HG02798 (cell line): Measurements from ENCODE around the gene TIMM22.

Experiments
- ATAC-seq: cut with Tn5 transposase; IDR thresholded peaks from one replicate; pipeline ENCODE4 v1.9.1; 2021; ENCODE audit warnings: mild to moderate bottlenecking; ENCODE audit not compliant: unreplicated experiment, poor library complexity

Gene TIMM22

DNA sequence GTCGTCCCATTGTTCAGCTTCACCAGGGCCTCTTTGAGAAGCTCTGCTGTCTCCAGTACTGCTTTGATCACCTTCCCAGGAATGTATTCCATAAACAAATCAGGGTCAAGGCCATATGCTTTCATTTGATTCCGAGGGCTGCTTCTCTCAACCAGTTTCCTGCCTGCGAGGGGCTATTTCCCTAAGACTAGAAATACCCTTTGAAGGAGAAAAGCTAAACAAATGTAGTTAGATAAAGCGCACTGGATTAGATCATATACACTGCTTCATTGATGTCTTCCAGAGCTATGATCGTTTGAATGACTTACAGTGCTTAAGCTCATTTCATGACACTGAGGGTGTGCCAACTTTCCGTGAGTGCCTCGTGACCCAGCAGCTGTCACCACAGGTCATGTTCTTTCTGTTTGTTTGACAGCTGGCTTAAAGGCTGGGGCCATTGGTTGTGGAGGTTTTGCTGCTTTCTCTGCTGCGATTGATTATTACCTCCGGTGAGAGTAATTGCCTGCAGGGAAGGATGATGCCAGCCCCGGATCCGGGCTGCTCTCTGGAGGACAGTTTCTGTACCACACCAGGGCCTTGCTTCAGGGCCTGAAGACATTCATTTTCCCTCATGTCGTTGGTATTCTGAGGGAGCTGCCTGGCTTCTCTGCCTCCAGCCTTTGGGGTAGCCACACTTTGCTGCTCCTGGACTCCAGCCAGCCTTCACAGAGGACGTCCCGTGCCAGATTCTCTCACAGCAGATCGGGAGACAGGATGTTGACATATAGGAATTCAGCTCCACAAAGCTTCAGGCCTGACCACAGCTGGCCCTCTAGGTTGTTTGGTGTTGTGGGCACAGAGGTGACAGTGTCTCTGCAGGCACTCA lies 3.9 kb downstream of the TIMM22 start:
- ATAC-seq, result no peak

DNA sequence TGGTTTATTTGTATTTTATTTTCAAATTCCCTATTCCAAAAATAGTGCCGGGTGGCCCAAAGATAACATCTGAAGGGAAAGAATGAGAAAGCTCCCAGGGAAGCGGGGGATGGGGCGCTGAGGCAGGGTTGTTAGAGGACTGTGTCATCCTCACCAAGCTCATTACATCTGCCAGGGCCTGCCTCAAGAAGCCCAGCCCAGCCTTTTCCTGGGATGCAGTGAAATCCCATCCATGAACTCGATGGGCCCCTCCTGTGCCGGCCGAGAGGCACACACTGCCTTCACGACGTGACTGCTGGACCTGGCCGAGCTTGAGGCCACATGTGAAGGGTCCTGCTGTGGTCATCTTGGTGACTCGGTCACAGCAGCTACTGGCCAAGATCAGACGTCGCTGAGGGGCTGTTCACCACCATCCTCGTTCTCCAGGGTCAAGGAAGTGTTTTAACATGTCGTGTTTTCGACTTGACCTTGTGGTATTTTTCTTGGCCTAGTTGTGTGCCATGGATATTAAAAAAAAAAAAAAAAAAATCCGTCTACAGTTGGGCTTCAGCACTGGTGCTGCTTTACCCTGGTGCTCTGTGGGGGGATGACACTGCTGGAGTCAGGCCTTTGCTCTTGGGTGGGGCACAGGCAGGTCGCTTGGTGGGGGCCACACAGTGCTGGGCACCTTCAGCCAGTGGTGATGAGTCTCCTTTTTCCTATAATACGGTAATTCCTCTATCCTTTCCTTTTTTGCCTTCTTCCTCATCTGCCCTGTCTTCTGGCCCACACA lies 4.9 kb downstream of the TIMM22 start:
- ATAC-seq, result no peak

DNA sequence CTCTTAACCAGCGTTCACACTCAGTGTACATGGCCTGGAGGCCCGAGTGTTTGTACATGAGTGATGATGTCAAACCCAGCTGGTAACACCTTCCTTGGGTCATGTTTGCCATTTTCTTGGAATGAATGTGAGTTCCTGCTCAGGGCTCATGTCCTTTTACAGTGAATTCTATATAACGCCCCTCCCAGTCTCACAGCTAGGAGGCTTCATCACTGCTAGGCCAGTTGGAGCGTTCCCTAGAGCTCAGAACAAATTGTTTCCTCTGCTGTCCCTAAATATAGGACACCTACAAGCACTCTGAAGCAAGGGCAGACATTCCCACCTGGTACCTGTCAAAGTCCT lies 5.5 kb downstream of the TIMM22 start:
- no peak for ATAC-seq

DNA sequence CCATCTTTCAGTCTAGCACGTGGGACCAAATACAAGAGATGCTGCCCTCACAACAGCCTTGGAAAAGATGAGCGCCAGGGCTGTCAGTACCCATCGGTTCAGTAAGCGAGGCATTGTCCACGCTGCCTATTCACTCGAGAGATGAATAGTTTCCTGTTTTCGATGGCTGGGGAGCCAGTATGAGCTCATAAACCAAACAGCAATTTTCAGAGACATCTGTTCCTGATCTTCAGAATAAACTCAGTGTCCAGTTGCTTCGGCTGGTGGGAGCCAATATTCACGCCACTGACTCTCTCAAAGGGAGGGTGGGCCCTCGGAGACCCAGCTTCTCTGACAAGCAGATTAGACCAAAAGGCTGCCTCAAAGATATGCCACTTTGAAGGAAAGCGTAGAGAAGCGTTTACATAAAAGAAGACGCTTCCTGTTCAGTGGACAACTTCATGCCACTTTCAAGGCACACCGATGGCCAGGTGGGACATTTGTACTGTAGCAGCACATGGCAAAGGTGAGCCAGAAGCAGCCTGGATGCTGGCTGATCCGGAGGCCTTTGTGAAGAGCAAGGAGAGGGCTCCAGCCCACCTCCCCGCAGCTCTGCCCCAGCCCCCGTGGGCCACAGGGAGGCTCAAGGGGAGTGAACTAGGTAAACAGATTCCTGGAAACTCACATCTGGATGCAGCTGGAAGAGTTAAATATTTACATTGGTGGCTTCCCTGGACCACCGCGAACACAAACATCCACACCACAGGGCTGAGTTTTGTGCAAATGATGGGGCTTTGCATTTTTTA lies 6.0 kb downstream of the TIMM22 start:
- ATAC-seq, result no peak

DNA sequence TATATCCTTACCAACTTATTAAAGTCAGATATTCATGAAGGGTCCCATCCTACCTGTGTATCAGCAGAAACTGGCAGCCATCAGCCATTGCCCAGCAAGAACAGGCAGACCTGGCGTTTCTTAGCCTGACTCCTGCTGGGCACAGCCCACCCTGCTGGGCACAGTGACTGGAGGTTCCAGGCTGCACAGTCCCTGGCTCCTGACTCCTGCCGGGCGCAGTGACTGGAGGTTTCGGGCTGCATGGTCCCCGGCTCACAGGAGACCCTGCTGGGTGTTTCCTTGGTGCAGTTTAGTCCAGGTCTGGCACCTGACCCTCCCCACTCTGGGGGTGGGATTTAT lies 6.7 kb downstream of the TIMM22 start:
- ATAC-seq, result no peak

DNA sequence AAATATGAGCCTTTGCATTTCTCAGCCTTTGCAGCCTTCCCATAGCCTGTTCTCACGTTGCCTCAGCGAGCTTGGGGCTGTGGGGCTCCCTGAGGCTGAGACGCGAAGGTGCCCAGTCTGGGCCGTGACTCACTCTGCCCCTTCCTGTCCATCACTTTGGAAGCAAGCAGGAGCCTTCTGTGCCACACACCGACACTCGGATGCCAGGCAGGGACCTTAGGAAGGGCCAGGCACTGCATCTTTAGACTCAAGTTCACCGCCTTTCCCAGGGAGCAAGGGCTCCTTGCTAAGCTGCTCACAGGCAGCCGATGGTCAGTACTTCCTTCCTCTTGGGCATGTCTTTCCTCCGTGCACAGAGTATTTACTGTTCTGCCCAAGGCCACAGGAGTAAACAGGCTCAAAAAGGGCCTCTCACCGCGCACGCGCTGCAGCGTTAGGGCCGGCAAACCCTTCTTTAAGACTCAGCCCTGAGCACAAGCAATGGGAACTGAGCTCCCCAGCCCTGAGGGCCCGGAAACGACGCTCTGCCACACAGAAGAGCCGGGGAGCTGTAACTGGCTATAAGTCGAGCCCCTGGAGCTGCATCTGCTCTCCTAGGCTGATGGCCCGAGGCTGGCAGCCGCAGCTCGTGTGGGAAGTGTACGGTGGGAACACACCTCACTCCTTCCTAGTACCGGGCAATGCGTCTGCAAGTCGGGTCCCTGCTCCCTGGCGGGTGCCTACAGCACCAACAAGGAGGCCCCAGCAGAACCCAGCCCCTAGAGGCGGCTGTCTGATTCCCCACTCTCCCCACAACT lies 7.2 kb downstream of the TIMM22 start:
- ATAC-seq, result no peak

DNA sequence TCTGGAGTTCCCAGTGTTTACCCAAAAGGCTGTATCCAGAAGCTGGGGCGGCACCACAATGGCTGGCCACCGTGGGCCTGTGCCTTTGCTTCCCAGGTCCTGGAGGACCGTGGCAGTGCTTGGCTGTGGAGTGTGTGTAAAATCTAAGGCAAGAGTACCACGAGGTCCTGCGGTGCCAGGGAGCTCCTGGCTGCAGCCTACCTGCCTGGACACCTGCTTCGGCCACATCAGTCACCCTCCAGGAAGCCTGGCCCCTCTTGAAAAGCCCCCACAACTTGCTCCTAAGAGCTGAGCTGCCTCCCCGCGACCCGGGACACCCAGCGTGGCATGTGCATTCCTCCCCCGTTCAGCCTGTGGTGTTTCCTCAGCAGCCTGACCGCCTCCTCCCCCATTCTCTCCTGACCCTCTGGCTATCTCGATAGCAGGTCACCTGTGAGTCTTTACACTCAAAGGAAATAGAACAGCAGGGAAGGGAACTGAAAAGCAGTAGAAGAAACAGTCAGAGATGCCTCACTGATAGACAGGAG lies 7.9 kb downstream of the TIMM22 start:
- ATAC-seq, result no peak

DNA sequence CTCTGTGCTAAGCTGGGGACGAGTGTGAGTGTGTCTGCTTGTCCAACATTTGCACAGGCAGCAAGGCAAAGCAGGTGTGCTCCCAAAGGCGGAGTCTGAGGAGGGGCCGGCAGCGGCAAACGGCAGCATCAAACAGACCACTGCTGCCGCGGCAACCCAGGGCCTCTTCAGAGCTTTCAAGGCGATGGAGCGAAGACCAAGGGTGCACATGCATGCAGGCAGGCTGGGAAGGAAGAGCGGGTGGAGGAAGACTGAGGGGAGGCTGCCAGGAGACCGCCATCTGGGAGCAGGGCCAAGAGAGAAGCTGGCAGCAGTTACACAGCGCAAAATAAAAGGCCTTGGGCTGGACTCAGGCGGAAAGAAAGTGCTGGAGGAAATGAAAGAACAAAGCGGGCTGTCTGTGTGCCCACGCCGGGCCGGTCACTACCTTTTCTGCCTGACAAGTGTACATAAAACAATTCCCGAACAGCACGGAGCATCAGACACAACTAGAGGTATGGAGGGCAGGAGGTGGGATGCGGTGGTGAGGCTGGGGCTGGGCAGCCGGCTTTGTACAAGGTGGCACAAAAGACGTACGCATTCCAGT lies 8.5 kb downstream of the TIMM22 start:
- no peak for ATAC-seq

DNA sequence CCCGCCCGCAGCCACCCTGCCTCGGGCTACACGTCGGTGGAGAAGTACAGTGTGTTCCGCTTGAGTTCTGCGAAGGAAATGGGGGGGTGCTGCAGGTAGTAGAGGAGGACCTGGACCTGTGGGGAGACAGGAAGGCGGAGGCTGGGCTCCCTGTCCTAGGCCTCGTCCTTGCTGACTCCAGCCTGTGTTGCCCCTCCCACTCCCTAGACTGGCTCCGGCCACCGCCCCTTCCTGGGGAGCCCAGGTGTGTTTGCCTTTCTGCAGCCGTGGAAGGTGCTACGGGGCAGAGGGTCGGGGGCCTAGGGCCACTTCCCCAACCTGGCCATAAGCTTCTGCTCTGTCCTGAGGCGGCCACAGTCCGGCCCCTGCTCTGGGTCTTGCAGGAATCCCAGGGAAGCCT lies 9.1 kb downstream of the TIMM22 start:
- ATAC-seq, result no peak

DNA sequence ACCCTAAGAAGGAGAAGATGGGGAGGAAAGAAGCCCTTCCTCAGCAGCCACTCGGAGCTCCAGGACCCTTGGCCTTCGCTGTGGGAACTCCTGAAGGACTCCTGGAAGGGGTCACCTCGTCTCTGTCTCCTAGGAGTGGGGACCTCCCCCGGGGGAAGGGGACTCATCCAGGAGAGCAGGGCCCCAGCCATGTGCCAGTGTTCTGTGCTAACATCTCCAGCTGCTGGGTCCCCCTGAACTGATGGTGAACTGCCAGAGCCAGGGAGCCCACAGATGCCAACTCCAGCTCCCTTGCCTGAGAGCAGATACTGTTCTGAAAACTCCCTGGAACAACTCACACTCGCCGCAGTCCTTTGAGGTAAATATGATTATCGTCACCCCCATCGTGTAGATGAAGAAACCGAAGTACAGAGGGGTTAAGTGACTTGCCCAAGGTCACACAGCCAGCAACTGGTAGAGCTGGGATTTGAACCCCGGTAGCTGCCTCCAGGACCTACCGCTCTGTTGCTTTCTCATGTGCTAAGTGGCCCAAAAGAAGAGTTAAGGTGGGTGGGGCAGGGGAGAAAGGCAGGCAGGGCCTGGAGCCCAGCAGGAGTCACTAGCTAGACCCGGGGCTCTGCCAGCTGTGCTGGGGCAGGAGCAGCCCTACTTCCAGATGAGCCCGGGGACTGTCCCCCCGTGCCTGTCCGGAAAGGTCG lies 10.5 kb downstream of the TIMM22 start:
- no peak for ATAC-seq

DNA sequence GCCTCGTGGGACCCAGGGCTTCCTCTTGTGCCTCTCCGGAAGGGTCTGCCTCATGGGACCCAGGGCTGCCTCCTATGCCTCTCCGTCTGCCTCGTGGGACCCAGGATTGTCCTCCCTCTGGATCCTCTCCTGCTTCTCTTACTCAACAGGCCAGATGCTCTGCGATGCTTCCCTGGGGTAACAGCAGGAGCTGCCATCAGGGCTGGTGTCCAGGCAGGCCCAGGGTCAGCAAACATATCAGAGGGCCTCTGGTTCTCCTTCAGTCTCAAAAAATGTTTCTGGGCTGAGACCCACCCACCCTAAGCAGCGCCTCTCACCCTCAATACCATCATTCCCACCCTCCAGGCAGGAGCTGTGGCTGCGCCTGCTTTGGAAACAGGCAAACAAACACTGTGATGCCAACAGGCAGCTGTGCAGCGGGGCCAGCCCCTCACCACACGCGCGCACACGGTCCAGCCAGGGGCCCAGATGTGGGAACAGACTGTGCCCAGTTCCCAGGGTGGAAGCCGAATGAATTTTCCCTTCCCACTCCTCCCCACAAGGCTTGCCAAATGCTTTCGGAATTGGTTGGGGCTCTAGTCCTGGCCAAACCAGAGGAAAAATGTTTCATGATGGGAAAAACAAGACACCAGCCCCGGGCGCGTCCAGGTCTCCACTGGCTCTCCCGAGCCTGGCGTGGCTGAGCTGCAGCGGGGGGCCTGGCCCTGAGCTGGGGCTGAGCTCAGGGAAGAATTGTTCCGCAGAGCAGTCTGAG lies 11.3 kb downstream of the TIMM22 start:
- no peak for ATAC-seq

DNA sequence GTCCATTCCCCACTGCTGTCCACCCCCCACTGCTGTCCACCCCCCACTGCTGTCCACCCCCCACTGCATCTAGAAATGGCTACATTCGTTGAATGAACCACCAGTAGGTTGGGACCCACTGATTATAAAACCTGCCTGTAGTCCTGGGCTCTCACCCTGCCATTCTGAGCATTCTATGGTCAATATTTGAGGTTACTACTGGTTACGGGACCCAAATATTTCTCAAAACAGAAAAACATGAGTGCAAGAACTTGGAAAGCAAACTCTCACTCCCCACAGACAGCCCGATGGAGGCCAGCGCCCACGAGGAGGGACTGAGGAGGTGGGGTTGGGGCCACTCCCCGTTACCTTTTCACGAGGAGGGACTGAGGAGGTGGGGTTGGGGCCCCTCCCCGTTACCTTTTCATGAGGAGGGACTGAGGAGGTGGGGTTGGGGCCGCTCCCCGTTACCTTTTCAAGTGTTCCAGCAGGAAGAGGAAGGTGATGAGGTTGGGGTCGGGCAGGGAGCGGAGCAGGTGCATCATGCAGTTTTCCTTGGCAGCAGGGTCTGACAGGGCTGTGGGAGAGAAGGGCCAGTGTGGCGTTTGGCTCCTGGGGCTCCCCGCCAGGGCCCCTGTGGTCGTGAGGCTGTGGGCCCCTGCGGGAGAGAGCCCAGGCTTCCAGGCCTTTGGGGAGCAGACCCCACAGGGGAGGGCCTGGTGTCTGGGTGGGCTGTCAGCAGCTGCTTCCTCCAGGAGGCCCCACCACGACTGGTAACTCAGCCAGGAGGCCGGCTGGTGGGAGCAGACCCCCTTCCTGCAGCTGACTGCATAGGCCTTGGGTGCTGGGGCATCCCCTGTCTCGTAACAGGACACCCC lies 12.5 kb downstream of the TIMM22 start:
- no peak for ATAC-seq

DNA sequence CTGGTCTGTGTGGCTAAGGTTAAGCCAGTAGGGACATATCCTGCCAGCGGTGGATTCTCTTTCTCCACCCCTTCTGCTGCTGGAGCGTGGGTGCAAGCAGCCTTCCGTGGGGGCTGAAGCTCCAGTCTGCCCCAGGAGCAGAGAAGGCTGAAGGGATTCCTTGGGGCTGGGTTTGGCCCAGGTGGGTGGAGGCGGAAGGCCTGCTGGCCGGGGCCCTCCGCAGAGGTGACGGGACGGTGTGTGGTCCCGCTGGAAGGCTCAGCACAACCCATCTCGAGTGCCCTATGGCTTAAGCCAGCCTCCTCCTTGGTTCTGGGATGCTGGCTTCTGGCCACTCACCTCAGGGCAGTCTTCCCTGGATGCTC lies 13.1 kb downstream of the TIMM22 start:
- ATAC-seq, result no peak

DNA sequence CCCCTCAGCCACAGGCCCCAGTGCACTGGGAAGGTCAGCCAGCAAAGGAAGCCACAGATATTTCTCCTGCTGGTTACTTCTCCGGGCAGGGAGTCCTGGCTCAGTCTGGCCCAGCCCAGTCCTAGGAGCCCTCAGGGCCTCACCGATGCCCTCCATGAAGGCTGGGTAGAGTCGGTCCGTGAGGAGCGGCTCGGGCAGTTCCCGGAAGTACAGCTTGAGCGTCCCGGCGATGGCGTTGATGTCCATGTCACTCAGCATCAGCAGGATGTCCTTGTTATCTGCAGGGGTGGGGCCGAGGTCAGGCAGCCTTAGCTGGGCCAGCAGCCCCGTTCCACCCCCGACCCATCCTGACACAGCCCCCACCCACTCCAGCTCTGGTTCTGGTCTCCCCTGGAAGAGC lies 13.7 kb downstream of the TIMM22 start:
- no peak for ATAC-seq

DNA sequence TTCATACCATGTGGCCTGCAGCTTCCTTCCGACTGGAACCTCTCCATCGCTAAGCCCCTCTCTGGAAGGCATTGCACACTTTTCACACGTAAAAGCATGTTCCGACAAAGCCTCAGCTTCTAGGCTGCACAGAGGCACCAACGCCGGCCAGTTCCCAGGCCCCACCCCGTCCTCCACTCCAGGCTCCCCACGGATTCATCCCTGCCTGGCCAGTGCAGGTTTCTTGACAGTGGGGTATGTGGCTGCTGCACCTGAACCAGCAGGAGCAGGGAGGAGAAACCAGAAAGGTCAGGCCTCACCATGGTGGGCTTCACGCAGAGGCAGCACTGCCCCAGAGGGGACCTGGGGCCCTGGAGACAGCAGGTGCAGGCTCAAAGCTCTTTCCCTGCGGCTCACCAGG lies 14.2 kb downstream of the TIMM22 start:
- ATAC-seq, result no peak

DNA sequence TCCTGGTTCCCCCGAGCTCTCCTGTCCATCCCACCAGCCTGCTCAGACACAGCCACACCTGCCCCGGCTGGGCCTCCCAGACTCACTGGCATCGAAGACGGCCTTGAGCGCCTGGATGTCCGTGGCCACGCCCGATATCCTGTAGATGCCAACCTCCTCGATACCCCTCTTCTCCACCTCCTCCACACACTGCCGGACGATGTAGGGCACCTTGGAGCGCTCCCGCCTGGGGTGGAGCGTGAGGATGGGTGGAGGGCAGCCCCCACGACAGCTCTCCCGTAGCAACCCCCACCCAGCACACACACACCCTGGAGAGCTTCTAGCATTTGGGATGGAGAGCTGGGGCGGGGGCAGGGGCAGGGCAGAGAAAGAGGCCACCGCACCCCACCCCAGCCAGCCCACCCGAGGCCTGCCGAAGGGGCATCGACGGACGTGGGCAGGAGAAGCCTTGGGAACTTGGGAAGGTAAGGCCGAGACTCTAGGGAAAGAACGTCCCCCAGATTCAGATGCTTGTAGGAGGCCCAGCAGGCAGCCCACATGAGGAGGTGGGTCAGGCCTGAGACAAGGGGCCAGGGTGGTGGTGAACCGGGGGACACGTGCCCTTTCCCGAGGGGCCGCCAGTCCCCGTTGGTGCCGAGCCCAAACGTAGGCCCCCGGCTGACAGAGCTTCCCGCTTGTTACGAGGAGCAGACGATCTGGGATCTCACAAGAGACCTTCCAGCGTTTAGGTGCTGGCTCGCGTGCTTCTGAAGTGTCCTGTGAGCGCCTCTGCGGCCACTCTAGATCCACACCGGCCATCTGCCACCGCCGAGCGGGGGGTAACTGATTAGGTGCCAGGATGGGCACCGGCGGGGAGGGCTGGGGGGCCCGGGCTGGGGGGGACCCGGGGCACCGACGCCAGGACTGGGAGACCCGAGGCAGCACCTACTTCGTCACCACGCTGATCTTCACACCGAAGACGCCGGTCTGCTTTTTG lies 15.1 kb downstream of the TIMM22 start:
- ATAC-seq, result no peak
